GM19239 (cell line): ENCODE measurements around the gene EHF.
A peak's percentile ranks its signal among the peaks of the same experiment; 100 is the strongest.

Source experiments
- DNase-seq: peaks from one replicate; pipeline ENCODE4 v3.0.0; 2011; ENCODE audit warnings: low spot score; ENCODE audit not compliant: insufficient read length
- FAIRE-seq: peaks from 2 replicates; lab custom pipeline; 2011; peaks lifted over from hg19 to GRCh38; lab: Jason Lieb, UNC

EHF gene

GRCh38 chr11:34641456-34641855, 20.6 kb downstream of the EHF start:
- no peak for FAIRE-seq
- DNase-seq: no peak

DNA sequence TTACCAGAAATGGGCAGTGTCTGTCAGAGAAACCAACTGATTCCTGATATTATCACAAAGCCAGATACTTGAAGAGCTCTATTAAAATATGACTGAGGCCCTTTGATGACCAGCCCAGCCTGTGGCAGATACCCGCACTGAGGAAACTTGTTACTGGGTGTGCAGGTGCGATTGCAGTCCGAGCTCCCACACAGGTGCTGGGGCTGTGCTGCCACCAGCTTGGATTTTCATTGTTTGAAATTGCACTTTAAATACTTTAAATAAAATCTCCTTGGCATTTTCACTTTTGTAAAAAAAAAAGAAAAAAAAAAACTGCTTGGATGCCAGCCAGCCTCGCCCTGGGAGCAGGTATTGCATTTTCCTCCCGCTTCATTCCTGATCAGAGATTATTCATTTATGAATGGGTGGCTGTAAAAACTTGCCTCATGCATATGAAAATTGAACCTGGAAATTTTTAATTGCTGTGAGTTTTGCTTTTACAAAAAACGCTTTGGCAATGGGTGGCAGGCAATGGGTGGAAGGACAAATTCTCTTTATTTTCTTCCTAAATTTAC, 21.2 kb downstream of the EHF start:
- DNase-seq (no peak), FAIRE-seq (no peak)

- DNase-seq (no peak), FAIRE-seq (no peak)
These were observed 22.0 kb downstream of the EHF start for GRCh38 chr11:34642873-34643272.

- DNase-seq: no peak
- FAIRE-seq: no peak
These were observed 22.4 kb downstream of the EHF start for GRCh38 chr11:34643311-34643710.

- FAIRE-seq (no peak), DNase-seq (no peak)
These were observed 23.0 kb downstream of the EHF start for GRCh38 chr11:34643846-34644245.

DNA sequence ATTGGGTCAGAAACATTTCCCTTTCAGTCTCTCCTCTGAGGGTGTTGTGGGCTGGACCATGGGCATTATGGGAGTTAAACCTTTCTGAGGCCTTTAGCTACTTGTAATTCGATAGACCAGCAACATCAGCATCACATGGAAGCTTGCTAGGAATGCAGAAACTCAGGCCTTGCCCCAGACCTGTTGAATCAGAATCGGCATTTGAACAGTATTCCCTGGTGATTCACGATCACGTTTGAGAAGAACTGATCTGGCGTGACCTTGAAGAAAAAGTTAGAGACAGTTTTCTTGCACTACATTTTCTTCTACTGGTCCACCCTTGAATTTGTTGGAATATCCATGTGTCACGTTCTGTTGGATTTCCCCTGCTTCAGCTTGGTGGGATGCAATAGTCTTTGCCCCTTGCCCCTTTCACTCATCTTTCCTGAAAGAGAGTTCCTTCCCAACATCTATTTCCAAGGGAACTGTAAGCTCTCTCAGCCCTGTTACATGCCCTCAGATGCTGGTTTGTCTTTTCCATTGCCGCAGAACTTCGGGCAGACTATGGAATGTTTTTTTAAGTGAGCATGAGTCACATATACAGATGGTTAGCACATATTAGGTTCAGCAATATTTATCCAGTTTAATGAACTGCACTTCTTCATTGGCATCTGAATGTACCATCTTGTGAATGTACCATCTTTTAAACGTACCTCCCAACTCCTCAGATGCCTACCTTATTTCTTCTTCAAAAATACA, 23.9 kb downstream of the EHF start:
- FAIRE-seq: no peak
- no peak for DNase-seq

DNA sequence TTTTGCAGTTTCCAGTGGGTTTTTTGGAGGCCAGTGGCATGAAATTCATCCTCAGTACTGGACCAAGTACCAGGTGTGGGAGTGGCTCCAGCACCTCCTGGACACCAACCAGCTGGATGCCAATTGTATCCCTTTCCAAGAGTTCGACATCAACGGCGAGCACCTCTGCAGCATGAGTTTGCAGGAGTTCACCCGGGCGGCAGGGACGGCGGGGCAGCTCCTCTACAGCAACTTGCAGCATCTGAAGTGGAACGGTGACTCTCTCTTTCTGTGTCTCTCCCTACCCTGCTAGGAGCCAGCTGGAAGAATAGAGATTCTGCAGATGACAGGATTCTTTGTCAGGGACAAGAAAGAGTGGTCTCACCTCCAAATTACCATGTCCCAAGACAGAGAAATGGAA, 25.5 kb downstream of the EHF start:
- DNase-seq: no peak
- no peak for FAIRE-seq

DNA sequence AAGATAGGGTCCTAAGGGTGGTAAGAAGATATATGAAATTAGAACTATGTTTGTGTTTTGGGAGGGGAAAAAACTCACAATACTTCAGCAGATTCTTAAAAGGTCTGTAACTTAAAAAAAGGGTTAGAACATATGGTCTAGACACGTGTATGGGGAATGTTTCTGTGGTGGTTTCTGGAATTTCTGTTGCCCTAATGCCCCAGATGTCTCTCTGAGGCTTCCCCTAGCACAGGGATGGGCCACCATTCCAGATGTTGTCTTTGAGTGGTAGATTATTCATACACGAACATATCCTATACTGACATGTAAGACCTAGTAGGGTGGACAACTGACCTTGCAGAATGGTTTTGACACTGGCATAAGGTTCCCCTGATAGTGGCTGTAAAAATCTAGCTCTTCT, 26.2 kb downstream of the EHF start:
- FAIRE-seq: no peak
- no peak for DNase-seq

- FAIRE-seq (no peak), DNase-seq (no peak)
These were observed 26.6 kb downstream of the EHF start for GRCh38 chr11:34647532-34647931.

DNA sequence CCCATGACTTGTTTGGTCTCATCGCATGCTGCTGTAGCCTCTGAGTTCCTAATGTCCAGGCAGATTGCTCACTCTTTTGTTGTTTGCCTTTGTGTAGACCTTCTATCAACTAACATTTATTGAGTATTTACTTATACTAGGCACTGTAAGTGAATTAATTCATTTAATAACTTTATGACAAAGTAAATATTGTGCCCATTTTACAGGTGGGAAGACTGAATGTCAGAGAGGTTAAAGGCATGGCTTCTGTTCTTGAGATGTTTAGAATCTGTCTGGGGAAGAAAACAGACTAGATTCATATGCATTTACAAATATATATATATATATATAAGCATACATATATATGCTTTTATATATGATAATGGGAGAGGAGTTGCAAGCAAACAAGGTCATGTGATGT, 27.1 kb downstream of the EHF start:
- no peak for DNase-seq

GRCh38 chr11:34649597-34649996, 28.7 kb downstream of the EHF start:
- FAIRE-seq (no peak), DNase-seq (no peak)

More for the DNA sequence above, 27.1 kb downstream of the EHF start:
- no peak for FAIRE-seq

DNA sequence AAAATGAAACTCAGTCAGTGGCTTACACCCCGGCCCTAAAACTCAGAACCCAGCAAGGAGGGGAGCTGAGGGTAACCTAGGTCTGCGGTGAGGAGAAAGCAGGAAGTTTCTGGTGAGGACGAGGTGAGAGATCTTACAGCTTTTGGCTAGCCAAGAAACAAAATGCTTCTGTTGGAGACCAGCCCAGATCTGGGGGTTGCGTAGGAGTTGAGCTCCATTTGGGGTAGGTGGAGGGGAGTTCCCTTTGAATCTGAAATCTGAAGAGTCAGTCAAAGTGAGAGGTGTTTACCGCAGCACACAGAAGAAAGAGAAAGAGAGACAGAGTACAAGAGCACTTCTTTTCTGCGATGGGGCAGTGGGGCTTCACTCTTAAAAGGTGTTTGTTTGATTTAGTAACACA, 29.6 kb downstream of the EHF start:
- FAIRE-seq (peak; percentile 91), DNase-seq (peak; percentile 48)

DNA sequence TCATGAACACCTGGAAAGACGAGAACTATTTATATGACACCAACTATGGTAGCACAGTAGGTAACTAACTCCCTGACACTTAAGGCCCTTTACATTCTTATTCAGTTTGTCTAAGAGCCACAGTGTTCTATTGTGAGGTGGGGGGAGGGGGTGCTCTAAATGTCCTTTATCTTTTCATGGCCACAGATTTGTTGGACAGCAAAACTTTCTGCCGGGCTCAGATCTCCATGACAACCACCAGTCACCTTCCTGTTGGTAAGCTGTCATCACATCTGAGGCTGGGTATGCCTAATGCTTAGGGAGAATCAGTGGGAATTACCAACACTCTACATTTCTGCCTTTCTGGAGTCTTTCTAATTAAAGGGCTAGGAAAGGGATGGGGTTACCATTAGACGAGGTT, 30.7 kb downstream of the EHF start:
- FAIRE-seq (no peak), DNase-seq (no peak)

DNA sequence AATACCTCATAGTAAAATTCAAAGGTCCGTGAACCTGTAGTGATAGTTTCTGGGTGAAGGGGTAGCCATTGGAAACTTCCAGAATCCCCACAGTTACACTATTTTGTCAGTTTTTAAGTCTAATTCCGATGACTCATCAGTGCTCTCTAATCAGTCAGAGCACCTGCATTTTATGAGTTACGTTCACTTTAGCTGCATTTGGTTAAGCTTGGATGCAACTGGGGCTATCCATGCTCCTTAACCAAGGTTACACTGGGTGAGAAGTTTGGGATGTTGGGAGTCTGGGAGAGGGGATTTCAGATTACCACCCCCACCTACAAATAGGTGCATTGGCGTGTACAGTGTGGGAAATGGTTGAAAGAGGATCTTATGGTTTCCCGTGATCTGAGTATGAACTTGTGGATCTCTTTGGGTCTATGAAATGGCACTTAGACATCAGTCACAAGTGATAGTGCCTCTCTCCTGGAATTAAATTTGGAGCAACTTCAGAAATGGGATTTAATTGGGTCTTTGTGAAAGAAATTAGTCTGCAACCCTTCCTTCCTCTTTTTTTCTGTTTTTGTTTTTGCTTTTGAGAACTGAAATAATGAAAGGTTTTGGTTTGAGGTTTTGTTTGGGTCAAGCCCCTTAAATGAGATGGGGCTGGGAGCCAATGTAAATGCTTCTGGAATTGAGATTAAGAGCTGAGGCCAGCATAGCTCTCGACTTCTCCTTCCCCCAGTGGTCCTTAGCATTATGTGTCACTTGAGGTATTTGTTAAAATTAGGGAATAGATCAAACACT, 31.5 kb downstream of the EHF start:
- FAIRE-seq: peak; percentile 70
- DNase-seq: no peak

DNA sequence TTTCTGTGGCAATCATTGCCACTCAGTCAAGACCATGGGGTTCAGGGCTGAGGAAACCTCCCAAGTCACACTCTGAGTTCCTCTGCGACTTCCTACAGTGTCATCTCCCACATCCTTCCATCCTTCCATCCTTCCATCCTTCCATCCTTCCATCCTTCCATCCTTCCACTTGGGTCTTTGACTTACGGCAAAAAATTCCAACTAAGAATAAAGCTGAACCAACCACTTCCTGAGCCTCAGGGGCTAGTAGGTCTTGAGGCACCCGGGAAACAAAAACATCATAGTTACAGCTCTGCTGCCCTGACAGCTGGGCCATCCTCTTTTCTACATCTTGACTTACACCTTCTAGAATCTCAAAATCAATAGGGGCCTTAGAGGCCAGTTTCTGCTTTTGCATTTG, 32.1 kb downstream of the EHF start:
- FAIRE-seq: no peak

GRCh38 chr11:34653851-34654482, 33.1 kb downstream of the EHF start:
- no peak for FAIRE-seq
- DNase-seq: no peak

More for the DNA sequence above, 32.1 kb downstream of the EHF start:
- DNase-seq: no peak

DNA sequence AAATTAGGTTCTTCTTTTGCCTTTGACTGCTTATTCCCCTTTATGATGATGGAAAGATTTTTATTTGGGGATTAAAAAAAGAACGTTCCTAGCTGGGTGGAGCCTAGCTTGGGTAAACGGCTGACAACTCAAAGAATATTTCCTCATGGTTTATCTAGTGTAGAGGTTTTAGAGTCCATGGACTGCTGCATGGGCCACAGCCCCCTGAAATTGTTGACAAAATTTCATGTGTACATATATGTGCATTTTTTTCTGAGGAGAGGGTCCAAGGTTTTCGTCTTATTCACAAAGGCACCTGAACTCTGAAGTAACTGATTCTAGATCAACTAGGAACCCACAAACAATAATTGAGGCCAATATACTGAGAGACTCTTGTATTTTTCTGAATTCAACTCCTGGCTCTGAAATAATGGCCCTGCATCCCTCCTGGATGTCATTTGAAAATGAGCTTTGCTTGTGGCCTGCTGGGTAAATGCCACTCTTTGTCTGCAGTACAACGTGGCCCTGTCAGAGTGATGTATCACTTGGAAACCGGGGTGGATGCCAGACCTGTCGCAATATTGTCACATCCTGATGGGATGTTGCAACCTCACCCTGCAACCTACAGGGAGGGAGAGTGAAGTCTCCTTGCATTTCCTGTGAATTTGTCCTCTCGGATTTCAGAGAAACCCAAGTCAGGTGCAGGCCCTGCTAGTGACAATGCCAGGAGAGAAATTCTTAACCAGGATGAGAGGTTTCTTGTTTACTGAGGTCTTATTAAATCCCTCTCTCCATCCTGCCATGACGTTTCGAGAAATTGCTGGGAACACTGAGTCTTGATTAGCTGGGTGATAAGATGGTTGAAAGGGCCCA, 33.8 kb downstream of the EHF start:
- FAIRE-seq (no peak), DNase-seq (no peak)

GRCh38 chr11:34655335-34656008, 34.6 kb downstream of the EHF start:
- DNase-seq (no peak), FAIRE-seq (no peak)

GRCh38 chr11:34656062-34656720, 35.3 kb downstream of the EHF start:
- no peak for DNase-seq
- no peak for FAIRE-seq
